HG02642 (cell line): ENCODE results near the gene EPHA4.
"Not testable (repeated sequence)": the region's sequence is repeated elsewhere in the genome, so short reads cannot be mapped to it uniquely, and the experiment has no call there.

Source experiments
- ATAC-seq: cut with Tn5 transposase; IDR thresholded peaks from one replicate; pipeline ENCODE4 v1.9.1; 2021; ENCODE audit warnings: mild to moderate bottlenecking; ENCODE audit not compliant: unreplicated experiment, poor library complexity

Gene EPHA4

DNA sequence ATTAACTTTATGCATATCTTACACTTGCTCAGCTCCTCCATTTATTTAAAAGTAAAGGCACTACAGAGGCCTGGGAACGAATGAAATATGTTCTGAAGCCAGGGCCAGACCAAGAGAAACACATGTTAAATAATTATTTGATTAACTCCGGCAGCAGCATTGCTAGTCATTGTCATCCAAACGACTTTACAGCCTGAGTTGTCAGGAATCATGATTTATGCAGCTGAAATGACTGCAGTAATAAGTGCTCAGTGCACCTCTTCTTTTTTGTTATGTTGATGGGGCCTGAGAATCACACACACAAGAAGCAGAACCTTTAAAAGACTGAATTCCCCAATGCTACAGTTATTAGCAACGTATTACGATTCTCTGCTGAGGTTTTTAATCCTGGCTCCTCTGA is 58.9 kb downstream of the EPHA4 start:
- no peak for ATAC-seq

DNA sequence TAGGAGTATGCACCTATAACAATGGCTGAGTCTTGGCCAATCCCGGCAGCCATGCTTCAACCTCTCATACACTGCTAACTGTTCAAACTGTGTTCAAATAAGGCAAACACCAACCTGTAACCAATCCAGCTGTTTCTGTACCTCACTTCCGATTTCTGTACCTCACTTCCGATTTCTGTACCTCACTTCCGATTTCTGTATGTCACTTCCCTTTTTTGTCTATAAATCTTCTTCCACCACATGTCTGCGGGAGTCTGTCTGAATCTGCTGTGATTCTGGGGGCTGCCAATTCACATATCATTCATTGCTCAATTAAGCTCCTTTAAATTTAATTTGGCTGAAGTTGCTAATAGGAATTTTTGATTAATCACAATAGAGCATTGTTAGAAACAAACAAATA is 60.8 kb downstream of the EPHA4 start:
- ATAC-seq = not testable (repeated sequence)

DNA sequence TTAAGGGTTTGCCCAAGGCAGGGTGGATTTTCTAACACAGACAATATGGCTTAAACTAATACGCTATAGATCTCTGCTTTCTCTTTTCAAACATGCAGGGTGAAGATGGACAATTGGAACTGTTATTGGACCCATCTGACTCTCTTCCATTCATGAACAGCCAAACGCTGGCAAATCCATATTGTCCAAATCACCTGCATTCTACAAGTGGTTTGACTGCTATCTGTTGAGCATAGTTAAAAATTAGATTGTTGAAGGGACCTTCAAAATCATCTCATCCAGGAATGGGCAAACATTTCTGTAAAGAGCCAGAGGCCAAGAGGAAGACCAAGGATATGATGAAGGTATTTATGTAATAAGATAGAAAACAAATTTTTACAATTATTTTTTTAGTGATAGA is 65.6 kb downstream of the EPHA4 start:
- no peak for ATAC-seq

GRCh38 chr2:221505605-221506004 is 66.5 kb downstream of the EPHA4 start:
- no peak for ATAC-seq

DNA sequence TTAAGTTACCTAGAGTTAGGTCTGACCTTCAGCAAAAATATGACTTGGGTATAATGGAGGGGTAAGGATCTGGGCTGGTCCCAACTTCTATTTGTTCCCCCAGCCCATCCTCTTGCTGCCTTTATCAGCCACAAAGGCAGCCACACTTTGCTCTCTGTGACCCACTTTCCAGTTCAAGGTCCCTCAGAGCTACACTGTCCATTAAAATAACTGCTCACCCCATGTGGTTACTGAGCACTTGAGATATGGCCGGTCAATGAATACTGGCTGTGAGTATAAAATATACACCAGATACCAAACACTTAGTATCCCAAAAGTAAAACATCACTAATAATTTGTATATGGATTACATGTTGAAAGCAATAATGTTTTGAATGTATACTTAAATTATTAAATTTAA is 67.2 kb downstream of the EPHA4 start:
- ATAC-seq = no peak

- no peak for ATAC-seq
These were observed 68.1 kb downstream of the EPHA4 start for GRCh38 chr2:221503965-221504364.

- ATAC-seq = no peak
These were observed 69.7 kb downstream of the EPHA4 start for GRCh38 chr2:221502270-221503010.

DNA sequence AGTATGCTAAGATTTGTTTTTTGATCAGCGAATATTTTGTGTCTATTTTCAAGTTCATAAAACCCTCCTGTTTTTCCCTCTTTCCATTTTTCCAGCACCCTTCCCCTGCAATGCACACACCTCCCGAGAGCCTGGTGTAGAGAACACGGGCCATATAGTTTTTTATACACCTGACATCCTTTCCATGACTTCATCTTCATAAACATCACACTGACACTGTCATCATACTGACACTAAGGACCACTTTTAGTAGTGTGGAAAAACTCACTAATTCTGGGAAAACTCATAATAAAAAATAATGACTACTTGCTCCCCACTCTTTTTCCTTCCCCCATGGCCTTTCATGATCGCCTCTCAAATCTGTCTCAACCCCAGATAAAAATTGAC is 70.2 kb downstream of the EPHA4 start:
- ATAC-seq = no peak

DNA sequence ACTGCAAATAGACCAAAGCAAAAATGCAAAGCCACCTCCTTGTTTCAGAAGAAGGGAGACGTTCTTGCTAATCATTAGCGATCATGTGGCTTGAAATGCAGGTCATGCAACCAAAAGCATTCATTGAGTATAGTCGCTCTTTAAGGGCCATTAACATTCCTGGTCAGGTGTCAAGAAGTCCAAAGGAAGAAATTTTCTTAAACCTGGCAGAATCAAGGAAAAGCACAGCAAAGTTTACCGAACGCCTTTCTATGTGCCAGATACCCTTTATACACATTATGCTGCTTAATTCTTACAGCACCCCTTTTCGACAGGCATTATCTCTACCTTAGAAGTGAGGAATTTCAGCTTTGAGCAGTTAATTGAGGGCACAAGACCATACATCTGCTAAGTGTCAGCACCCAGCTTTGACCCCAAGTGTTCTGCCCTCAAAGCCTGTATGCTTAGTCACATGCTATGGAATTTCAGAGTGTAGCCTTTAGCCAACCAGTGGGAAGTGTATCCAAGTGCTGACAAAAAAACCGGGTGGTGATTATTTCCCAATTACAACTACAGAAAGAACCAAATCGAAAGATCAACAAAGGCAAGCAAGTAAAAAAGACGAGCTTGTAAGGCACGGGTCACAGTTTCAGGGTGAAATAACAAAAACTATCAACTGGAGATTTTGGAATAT is 70.8 kb downstream of the EPHA4 start:
- no peak for ATAC-seq

GRCh38 chr2:221500501-221501209 is 71.4 kb downstream of the EPHA4 start:
- ATAC-seq = no peak

DNA sequence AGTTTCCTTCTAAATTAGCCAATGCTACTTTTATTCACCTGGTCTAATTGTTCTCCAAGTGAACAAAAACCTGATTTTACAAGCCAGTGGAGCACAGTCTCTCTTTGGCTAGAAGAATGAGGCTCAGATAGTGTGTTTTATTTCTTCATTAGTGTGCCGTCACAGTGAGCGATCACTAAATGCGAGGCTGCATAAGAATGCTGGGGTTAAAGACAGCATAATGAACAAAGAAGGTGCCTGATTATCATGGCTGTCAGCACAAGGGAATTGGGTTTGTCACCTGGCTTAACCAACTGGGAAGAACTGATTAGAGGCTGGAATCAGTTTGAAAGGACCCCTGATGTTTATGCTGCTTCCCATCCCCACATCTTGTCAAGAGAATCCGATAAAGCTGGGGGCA is 76.4 kb downstream of the EPHA4 start:
- no peak for ATAC-seq

DNA sequence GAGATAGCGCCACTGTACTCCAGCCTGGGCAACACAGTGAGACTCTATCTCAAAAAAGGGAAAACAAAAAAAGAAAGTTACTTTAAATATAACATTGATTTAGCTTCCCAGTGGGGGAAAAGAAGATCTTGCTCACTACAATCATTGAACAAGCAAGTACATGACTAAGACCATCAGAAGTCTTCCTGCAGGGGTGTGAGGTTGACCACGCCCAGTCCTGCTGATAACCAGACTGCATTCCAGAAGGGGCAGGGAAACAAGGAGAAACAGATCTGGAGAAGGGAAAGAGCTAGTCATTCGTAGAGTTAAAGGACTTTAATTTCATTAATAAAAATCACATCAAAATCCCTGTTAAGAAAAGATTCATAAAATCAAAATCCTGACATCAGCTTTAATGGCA is 77.5 kb downstream of the EPHA4 start:
- ATAC-seq = no peak

GRCh38 chr2:221493391-221493790 is 78.7 kb downstream of the EPHA4 start:
- ATAC-seq = no peak

GRCh38 chr2:221492636-221493035 is 79.5 kb downstream of the EPHA4 start:
- no peak for ATAC-seq

DNA sequence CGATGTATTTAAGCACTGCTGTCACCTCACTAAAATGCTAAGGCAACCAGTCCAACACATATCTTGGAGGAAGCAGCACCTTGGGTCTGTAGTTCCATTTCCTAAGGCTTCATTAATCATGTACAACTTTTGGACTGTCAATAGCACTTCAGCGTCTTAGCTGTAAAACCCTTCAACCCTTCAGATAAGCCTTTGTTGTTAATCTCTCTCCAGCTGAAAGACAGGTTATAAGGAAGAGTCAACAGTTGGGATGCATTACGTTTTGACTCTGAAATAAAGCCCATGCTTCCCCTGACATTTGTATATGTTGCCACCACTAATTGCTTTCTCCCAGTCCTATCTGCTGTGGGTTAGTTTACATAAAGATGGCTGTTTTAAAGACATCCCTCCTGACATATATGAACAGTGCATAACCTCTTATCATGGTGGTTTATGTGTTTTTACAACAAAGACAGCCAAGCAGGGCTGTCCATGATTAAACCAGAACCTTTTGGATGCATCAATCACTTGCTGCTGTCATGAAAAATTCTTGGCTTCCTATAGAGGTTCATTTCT is 81.5 kb downstream of the EPHA4 start:
- ATAC-seq = no peak

DNA sequence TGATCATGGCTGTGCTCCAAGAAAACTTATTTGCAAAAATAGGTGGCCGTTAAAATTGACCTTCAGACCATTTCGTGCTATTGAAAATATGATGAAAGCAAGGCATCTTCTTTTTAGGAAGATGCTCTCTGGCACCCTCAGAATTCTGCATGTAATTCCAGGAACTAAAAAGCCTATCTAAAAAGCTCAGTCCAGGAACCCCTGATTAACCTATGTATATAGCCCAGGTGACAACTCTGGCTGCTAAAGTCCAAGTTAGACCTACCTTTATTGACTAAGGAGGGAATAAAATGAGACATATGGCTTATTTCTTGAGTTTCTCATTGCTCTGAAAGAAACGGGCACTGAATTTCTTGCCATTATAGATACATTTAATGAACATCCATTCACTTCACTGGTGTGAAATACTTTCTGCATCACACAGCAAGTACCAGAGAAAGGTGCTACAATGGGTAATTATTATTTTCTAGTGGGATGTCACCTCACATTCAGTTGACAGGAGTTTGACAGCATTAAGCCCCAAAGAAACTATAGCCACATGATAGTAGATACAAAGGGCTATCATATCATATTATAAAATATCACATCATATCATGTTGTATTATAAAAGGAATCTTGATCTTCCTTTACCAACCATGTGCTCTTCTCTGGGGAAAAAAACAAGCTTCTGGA is 83.8 kb downstream of the EPHA4 start:
- no peak for ATAC-seq

GRCh38 chr2:221486106-221486505 is 86.0 kb downstream of the EPHA4 start:
- no peak for ATAC-seq

DNA sequence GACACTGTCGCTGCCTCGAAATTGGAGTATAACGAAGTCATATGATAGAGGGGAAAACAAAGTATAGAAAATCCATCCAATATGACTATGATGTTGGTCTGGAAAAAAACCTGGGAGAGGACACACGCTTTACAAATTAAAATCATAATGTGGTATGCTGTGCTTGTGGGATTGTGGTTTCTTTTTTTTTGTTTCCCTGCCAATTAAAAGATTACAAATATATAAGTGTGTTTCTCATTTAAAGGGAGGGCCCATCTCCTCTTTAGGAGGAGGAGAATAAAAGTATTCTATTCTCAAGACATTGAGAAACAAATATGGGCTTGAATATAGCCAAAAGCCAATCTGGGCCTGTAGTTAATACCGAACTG is 86.6 kb downstream of the EPHA4 start:
- ATAC-seq = no peak

- no peak for ATAC-seq
These were observed 87.2 kb downstream of the EPHA4 start for GRCh38 chr2:221484761-221485502.
